Stimulated activated CD8-positive, alpha-beta memory T cell treated with anti-CD3 and anti-CD28 coated beads, Interleukin-12 subunit alpha, Interleukin-12 subunit beta, amount 100 ng/mL, for 4 hours (primary cell): Measurements from ENCODE around the gene JARID2.

ENCODE experiments used
- DNase-seq: peaks from one replicate; pipeline ENCODE4 v3.0.0-alpha.2; 2020; ENCODE audit warnings: low read depth

JARID2 gene

GRCh38 chr6:15246666-15247499 lies 1.0 kb downstream of the JARID2 start:
- DNase-seq: no peak

- DNase-seq: peak; percentile 56
Measured at GRCh38 chr6:15247500-15248450, 1.9 kb downstream of the JARID2 start.

- peak; percentile 94 for DNase-seq
Measured at GRCh38 chr6:15248451-15249370, 2.8 kb downstream of the JARID2 start.

GRCh38 chr6:15249371-15250019 lies 3.6 kb downstream of the JARID2 start:
- DNase-seq: no peak

- DNase-seq: no peak
Measured at GRCh38 chr6:15250187-15251168, 4.6 kb downstream of the JARID2 start.

- no peak for DNase-seq
Measured at GRCh38 chr6:15252195-15252594, 6.3 kb downstream of the JARID2 start.

- DNase-seq: no peak
Measured at GRCh38 chr6:15253203-15254022, 7.5 kb downstream of the JARID2 start.

- DNase-seq: no peak
Measured at GRCh38 chr6:15254070-15254975, 8.5 kb downstream of the JARID2 start.

- DNase-seq: no peak
Measured at GRCh38 chr6:15255481-15255880, 9.6 kb downstream of the JARID2 start.

- no peak for DNase-seq
Measured at GRCh38 chr6:15255909-15256395, 10.1 kb downstream of the JARID2 start.

GRCh38 chr6:15256538-15257271 lies 10.8 kb downstream of the JARID2 start:
- no peak for DNase-seq

GRCh38 chr6:15257357-15258132 lies 11.7 kb downstream of the JARID2 start:
- no peak for DNase-seq

GRCh38 chr6:15259766-15260098 lies 13.9 kb downstream of the JARID2 start:
- no peak for DNase-seq

- no peak for DNase-seq
Measured at GRCh38 chr6:15260099-15260821, 14.4 kb downstream of the JARID2 start.

- DNase-seq: no peak
Measured at GRCh38 chr6:15263780-15264374, 18.0 kb downstream of the JARID2 start.
